B cell (primary cell): Measurements from ENCODE around the gene ADCY7.

ENCODE experiments used
- EZH2 ChIP-seq: IDR thresholded peaks from 2 replicates; pipeline ENCODE4 v1.6.1; 2012; ENCODE audit warnings: borderline replicate concordance, low read depth, mild to moderate bottlenecking, moderate library complexity, low read length; ENCODE audit not compliant: insufficient read depth, poor library complexity, severe bottlenecking
- TF ChIP-seq, protein P1 (sequence below): fragments of 200-600 bp; IDR thresholded peaks from one replicate; pipeline ENCODE4 v1.8.0; 2022; ENCODE audit warnings: antibody characterized with exemption, mild to moderate bottlenecking

DNA sequence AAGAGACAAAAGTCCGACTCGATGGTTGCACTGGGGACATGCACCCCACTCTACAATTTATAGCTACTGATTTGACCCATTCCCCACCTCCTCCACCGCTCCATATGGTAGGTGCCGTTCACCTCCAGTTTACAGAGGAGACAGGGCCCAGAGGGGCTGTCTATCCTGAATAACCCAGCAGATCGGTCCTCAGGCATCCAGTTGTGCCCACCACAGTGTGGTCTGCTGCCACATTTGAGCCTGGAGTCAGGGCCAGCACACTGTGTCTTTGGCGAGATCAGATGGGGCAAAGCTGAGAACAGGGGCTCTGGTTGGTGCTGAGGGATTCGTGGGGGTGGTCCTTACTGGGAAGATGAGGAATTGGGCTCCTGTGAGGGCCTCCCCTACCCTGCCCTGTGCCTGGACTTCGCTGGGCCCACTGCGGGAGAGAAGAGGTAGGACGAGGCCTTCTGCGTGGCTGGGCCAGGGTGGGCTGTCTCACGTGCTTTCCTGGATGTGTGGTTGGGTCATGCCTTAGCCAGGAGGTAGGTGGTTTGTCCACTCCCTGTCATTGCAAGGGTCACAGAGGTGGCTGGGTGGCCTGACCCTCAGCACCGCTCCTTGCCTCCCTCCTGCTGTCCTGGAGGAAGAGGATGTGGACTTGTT lies 2.8 kb downstream of the ADCY7 start:
- TF ChIP-seq, protein P1, sequence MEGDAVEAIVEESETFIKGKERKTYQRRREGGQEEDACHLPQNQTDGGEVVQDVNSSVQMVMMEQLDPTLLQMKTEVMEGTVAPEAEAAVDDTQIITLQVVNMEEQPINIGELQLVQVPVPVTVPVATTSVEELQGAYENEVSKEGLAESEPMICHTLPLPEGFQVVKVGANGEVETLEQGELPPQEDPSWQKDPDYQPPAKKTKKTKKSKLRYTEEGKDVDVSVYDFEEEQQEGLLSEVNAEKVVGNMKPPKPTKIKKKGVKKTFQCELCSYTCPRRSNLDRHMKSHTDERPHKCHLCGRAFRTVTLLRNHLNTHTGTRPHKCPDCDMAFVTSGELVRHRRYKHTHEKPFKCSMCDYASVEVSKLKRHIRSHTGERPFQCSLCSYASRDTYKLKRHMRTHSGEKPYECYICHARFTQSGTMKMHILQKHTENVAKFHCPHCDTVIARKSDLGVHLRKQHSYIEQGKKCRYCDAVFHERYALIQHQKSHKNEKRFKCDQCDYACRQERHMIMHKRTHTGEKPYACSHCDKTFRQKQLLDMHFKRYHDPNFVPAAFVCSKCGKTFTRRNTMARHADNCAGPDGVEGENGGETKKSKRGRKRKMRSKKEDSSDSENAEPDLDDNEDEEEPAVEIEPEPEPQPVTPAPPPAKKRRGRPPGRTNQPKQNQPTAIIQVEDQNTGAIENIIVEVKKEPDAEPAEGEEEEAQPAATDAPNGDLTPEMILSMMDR, result no peak
- TF ChIP-seq EZH2, result no peak
